GM19324 (cell line): ENCODE measurements around the gene GPC5.
"Not testable (repeated sequence)": the region's sequence is repeated elsewhere in the genome, so short reads cannot be mapped to it uniquely, and the experiment has no call there.

Experiments
- ATAC-seq: cut with Tn5 transposase; IDR thresholded peaks from one replicate; pipeline ENCODE4 v1.9.1; 2021; ENCODE audit warnings: mild to moderate bottlenecking, moderate library complexity; ENCODE audit not compliant: unreplicated experiment, low FRiP score

GPC5 gene

DNA sequence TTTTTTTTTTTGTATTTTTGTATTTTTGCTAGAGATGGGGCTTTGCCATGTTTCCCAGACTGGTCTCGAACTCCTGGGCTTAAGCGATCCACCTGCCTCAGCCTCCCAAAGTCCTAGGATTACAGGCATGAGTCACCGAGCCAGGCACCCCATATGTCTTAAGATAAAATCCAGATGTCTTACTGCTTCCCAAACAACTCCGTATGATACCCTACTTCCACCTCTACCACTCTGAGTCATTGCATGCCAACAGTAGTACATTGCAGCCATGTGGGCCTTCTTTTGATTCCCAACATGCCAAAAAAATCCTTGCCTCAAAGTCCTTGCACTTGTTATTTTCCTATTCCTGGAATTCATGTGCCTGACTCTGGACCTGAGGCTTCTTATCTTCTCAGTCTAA, 799.2 kb downstream of the GPC5 start:
- ATAC-seq, result no peak

DNA sequence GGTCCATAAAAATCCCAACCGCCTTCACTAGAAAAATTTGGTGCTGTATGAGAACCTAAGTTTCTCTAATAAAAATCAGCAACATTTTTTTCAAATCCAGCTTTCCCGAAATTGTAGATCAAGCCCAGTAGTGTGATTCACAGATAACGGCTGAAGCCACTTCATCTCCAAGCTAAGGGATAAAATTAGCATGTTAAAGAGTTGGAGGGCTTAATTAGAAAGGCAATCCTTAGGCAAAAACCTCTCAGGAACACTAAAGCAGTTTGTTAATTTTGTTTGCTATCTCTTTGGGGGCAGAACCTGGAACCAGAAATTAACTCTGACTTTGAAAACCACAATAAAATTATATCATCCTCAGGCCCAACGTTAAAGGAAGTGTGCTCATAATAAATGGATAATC, 820.2 kb downstream of the GPC5 start:
- no peak for ATAC-seq

GRCh38 chr13:92221916-92222315, 823.5 kb downstream of the GPC5 start:
- no peak for ATAC-seq

DNA sequence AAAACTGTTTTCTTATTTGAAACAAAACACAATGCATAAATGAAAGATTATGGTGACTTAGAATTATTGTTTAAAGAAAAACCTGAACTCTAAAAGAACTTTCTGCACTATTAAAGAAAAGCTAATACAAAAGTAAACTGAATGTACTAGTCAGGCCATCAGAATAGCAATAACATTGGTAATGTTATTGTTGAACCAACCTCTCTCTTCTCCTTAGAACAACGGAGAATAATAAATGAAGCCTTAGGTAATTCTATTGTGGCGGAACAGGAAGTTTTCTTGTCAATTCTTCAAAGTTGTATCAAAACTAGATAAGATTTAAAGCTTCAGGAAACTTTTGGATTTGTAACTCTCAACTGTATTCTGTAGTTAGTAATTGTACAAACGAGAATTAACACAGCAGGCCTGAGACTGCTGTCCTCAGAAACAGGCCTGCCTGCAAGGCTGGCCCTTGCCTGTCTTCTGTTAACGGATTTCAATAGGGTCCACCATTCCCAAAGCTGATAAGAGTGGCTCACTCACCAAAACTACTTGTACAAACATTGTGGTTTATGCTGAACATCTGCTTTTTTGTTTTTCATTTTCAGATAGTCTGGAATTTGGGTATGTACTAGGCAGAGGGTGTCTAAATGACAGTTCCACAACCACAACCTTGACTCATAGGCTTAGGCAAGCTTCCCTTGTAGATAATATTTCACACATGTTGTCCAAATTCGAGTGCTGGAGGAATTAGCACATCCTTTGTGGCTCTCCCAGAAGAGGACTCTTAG, 825.8 kb downstream of the GPC5 start:
- no peak for ATAC-seq

DNA sequence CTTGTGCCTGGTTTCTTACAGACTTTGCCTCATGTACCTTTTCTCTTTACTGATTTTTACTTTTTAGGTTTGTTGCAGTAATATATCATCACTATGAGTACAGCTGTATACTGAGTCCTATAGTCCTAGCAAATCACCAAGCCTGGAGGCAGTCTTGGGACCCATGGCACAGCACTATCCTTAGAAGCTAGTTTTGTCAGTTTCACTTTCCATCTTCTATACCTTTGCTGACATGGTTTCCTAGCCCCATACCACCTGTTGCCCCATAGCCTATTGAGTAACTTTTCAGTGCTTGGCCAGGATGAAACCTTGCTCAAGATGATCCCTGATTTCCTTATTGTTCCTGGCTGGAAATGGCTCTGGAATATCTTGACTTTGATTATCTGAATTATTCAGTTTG, 826.4 kb downstream of the GPC5 start:
- ATAC-seq, result no peak

- no peak for ATAC-seq
Observed at GRCh38 chr13:92225861-92226260, 827.4 kb downstream of the GPC5 start.

- ATAC-seq, result no peak
Observed at GRCh38 chr13:92232871-92233270, 834.5 kb downstream of the GPC5 start.

- ATAC-seq, result no peak
Observed at GRCh38 chr13:92251671-92252210, 853.3 kb downstream of the GPC5 start.

- no peak for ATAC-seq
Observed at GRCh38 chr13:92255526-92255925, 857.1 kb downstream of the GPC5 start.

- no peak for ATAC-seq
Observed at GRCh38 chr13:92256211-92256610, 857.8 kb downstream of the GPC5 start.

DNA sequence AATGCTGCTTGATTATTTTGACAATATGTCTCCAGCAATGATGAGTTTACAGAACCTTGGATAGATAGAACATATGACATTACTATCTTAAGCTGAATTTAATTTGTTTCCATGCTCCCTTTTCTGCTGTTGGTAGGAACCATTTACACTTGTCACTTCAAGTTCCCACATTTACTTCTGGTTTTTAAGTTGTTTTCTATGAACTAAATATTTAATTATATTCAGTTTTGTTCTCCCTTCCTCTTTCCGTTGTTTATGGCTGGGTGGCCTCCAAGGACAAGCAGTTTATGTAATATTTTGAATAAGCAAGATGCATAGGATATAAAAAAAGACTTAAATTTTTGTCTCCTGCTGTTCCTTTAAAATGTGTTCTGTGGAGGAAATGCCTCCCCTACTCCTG, 860.6 kb downstream of the GPC5 start:
- ATAC-seq, result no peak

GRCh38 chr13:92259523-92259922, 861.1 kb downstream of the GPC5 start:
- ATAC-seq, result no peak

DNA sequence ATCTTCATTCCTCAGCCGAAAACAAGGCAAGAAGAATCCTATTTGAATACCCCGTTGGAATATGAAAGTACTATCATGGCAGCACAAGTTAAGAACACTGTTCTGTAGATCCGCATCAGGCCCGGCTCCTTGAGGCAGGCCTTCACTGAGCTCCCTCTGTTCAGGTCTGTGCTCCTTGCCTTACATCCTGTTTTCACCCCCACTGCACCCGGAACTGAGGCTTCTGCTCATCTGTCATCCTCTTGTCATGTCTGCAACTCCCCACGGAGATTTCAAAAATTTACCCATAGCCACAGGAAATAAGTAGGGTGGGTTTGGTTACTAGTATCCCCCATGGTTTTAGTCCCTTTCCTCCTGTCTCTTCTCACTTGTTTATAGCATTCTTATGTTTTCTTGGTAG, 861.9 kb downstream of the GPC5 start:
- ATAC-seq, result no peak

GRCh38 chr13:92262100-92262788, 863.8 kb downstream of the GPC5 start:
- ATAC-seq, result no peak

- ATAC-seq, result no peak
Observed at GRCh38 chr13:92265408-92265807, 867.0 kb downstream of the GPC5 start.

- no peak for ATAC-seq
Observed at GRCh38 chr13:92270990-92271389, 872.6 kb downstream of the GPC5 start.

GRCh38 chr13:92272177-92272576, 873.8 kb downstream of the GPC5 start:
- ATAC-seq, result no peak

DNA sequence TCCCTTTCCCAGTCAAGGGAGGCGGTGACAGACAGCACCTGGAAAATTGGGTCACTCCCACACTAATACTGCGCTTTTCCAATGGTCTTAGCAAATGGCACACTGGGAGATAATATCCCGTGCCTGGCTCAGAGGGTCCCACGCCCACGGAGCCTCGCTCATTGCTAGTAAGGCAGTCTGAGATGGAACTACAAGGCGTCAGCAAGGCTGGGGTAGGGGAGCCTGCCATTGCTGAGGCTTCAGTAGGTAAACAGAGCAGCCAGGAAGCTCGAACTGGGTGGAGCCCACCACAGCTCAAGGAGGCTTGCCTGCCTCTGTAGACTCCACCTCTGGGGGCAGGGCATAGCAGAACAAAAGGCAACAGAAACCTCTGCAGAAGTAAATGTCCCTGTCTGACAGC, 882.6 kb downstream of the GPC5 start:
- not testable (repeated sequence) for ATAC-seq

DNA sequence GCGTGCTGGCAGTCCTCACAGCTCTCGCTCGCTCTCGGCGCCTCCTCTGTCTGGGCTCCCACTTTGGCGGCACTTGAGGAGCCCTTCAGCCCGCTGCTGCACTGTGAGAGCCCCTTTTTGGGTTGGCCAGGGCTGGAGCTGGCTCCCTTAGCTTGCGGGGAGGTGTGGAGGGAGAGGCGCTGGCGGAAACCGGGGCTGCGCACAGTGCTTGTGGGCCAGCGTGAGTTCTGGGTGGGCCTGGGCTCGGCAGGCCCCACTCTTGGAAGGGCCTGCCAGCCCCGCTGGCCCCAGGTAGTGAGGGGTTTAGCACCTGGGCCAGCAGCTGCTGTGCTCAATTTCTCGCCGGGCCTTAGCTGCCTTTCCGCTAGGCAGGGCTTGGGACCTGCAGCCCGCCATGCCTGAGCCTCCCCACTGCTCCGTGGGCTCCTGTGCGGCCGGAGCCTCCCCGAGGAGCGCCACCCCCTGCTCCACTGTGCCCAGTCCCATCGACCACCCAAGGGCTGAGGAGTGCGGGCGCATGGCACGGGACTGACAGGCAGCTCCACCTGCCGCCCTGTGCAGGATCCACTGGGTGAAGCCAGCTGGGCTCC, 892.4 kb downstream of the GPC5 start:
- ATAC-seq, result not testable (repeated sequence)

DNA sequence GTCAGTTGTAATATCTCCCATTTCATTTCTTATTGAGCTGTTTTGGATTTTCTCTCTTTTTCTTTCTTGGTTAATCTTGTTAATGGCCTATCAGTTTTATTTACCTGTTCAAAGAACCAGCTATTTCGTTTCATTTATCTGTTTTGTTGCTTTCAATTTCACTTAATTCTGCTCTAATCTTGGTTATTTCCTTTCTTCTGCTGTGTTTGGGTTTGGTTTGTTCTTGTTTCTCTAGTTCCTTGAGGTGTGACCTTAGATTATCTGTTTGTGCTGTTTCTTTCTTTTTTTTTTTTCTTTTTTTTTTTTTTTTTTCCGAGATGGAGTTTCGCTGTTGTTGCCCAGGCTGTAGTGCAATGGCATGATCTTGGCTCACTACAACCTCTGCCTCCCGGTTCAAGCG, 896.1 kb downstream of the GPC5 start:
- not testable (repeated sequence) for ATAC-seq

- not testable (repeated sequence) for ATAC-seq
Observed at GRCh38 chr13:92296154-92296671, 897.8 kb downstream of the GPC5 start.
